Thoracic aorta (tissue), 2 donors: ENCODE data around the gene GATAD2A. TPM values are rescaled to one million over a fixed set of nuclear protein-coding genes. Genes with fewer than 3 reads are reported as not detected.

ENCODE experiments used
- ATAC-seq: fragments of 150-250 bp; one replicate; pipeline ENCODE4 v1.8.0; 2017; ENCODE audit warnings: low read depth; ENCODE audit not compliant: insufficient number of reproducible peaks, low FRiP score
- DNase-seq: peaks from one replicate; pipeline ENCODE4 v3.0.0-alpha.2; 2020; ENCODE audit warnings: low spot score
- H3K27ac ChIP-seq, 2 donors: fragments of 200-600 bp; sonication (generic); 1 replicate in 1 of 2; 2 replicates in 1 of 2; pipeline ENCODE4 v1.5.1; 2016; ENCODE audit warnings: mild to moderate bottlenecking in 2 of 2, moderate library complexity in 2 of 2
- H3K27me3 ChIP-seq: fragments of 200-600 bp; sonication (generic); replicated peaks from 2 replicates; pipeline ENCODE4 v1.6.0; 2016; ENCODE audit warnings: mild to moderate bottlenecking; ENCODE audit not compliant: insufficient read depth
- H3K36me3 ChIP-seq: fragments of 200-600 bp; sonication (generic); one replicate; pipeline ENCODE4 v1.5.1; 2016
- H3K4me1 ChIP-seq, 2 donors: fragments of 200-600 bp; sonication (generic); 1 replicate in 1 of 2; 2 replicates in 1 of 2; pipeline versions ENCODE4 v1.5.1 to v1.6.0; 2016; ENCODE audit warnings: low read depth in 2 of 2, mild to moderate bottlenecking in 1 of 2; ENCODE audit not compliant: control insufficient read depth in 1 of 2
- H3K4me3 ChIP-seq: fragments of 200-600 bp; sonication (generic); 2 replicates; pipeline ENCODE4 v1.5.1; 2016; ENCODE audit warnings: mild to moderate bottlenecking
- H3K9me3 ChIP-seq: fragments of 200-600 bp; sonication (generic); 2 replicates; pipeline ENCODE4 v1.5.1; 2016
- CTCF ChIP-seq: fragments of 200-600 bp; sonication (generic); IDR thresholded peaks from one replicate; pipeline ENCODE4 v1.5.1; 2019; ENCODE audit warnings: antibody characterized with exemption
- total RNA-seq, 2 donors: library from RNA; depleted of rRNA; stranded (reverse); fragments of >200 nt; gene quantifications; one replicate each; pipeline versions ENCODE4 v1.1.0 to v1.2.3, GENCODE V29; 2016

GATAD2A gene
- total RNA-seq, 2 donors from 2014 or later = 55.9 to 79.1 TPM

DNA sequence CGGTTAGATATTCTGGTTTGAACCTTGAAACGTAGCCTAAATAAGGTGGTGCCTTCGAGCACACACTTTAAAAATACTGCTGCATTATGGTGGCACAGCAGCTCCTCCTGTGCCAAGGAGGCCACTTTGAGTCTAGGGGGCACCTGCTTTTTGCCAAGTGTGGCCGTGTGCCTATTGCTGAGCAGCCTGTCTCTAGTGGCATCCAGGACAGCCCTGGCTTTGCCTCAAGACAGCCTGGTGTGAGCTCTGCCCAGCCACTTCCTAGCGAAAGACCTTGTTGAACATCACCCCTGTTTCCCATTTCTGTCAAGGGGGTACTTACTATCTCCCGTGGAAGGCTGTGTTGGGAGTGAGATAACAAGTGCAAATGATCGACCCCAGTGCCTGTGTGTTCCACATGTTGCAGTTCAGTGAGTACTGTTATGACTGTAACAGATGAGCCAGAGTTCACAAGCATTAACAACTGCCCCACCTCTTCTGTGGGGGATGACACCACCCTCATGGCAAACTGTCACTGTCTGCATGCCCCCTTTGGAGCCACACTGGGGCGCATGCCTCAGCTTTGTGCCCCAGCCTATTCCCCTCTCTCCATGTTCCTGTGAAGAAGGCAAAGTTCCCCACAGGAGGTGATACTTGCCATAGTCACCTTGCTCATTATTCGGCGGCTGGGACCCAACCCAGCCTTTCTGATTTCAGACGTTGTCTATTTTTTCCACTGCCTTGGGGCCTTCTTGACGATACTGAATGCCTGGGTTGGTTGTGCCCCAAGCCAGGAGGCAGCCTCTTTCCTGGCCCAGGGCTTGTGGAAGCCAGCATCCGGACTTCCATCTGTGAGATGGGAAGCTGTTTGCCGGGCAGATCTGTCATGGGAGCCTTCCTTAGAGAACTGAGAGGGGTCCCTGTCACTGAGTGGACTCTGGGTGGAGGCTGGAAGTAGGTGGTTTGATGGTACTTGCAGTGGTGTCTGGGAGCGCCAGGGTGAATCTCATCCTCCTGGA is 5.4 kb downstream of the GATAD2A start:
- no peak for ATAC-seq
- TF ChIP-seq CTCF = no peak
- no peak for DNase-seq

DNA sequence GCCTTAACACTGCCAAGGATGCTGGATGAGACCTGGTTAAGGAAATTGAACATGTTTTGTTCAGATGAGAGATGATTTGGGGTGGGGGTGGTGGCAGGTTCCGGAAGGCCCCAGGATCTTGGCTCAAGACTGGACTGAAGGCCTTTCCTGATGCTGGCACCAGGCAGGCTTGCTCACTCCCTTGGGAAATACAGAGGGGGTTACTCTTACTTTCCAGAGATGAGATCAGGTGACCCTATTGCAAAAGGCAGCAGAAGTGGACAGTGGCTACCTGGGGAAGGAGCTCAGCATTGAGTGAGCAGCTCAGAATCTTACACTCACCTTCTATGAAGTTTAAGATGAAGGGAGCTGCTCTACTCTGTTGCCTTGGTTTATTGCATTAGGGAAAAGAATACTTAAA is 10.8 kb downstream of the GATAD2A start:
- Histone ChIP-seq H3K27me3 (no peaks in the 10 kb centered on the region), H3K4me1 (peaks cover 2 to 21% of the 10 kb centered on the region in 2 donors), H3K36me3 (no peaks in the 10 kb centered on the region), H3K9me3 (no peaks in the 10 kb centered on the region), H3K27ac (no peak overlapping the region), H3K4me3 (no peak overlapping the region)
- ATAC-seq = peak; percentile 2
- DNase-seq = no peak
- TF ChIP-seq CTCF = no peak

More for the DNA sequence above, 5.4 kb downstream of the GATAD2A start:
- H3K4me3 ChIP-seq = no peak overlapping the region
- no peak overlapping the region for H3K27ac ChIP-seq
- peaks cover 17 to 43% of the 10 kb centered on the region in 2 donors for H3K4me1 ChIP-seq
- H3K27me3 ChIP-seq = no peaks in the 10 kb centered on the region
- no peaks in the 10 kb centered on the region for H3K36me3 ChIP-seq
- no peaks in the 10 kb centered on the region for H3K9me3 ChIP-seq

DNA sequence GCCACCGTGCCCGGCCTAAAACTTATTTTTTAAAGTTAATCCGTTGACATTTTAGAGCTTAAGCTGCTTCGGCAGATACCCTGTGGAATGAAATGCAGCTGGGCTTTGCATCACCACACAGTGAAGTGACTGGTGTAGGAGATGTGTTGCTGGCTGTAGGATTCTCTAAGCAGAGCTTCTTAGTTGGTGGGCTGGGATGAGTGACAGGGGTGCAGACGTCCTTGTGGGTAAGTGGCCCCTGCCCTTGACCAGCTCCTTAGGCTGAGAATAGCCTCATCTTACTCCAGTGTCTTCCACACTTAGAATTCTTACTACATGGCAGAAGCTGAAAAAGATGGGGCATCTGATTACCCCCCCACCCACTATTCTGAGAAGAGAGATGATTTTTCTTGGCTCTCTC is 11.6 kb downstream of the GATAD2A start:
- ATAC-seq = no peak
- Histone ChIP-seq H3K27ac (no peak overlapping the region), H3K27me3 (no peaks in the 10 kb centered on the region), H3K9me3 (no peaks in the 10 kb centered on the region), H3K36me3 (no peaks in the 10 kb centered on the region), H3K4me3 (no peak overlapping the region), H3K4me1 (peaks cover 2 to 25% of the 10 kb centered on the region in 2 donors)
- TF ChIP-seq CTCF = no peak
- DNase-seq = no peak

DNA sequence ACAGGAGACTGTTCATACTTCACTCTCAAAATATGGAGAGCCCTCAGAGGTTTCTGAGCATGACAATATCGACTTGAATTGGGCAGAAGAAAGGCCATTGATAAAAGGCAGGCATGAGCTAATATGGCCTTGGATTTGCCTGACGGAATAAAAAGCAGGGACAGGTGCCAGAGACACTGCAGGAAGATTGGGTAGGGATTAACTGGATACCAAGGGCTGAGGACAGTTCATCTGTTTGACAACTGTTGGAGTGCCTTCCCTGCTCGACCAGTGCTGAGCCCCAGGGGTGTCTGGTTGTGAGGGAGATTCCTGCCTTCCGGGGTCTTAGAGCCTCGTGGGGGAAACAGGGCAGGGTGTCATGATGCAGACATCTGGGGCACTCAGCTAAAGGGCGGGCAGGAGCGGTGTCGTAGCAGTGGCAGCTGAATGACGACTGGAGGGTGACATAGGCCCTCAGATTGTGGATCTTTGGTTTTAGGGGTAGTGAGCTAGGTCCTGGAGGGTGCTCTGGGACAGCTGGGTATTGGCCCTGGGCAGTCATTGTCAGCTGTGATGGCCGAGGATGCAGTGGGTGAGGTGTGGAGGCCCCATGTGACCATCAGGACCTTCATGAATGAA is 12.3 kb downstream of the GATAD2A start:
- ATAC-seq = no peak
- TF ChIP-seq CTCF = no peak
- no peak overlapping the region for H3K4me3 ChIP-seq
- no peaks in the 10 kb centered on the region for H3K36me3 ChIP-seq
- no peak overlapping the region for H3K27ac ChIP-seq
- no peaks in the 10 kb centered on the region for H3K9me3 ChIP-seq
- peaks cover 2 to 30% of the 10 kb centered on the region in 2 donors for H3K4me1 ChIP-seq
- no peak for DNase-seq
- H3K27me3 ChIP-seq = no peaks in the 10 kb centered on the region

- Histone ChIP-seq H3K27ac (no peak overlapping the region), H3K4me1 (peaks cover 8 to 40% of the 10 kb centered on the region in 2 donors), H3K9me3 (no peaks in the 10 kb centered on the region), H3K4me3 (no peak overlapping the region), H3K36me3 (no peaks in the 10 kb centered on the region), H3K27me3 (no peaks in the 10 kb centered on the region)
- no peak for DNase-seq
- TF ChIP-seq CTCF = no peak
- ATAC-seq = no peak
Measured at GRCh38 chr19:19418555-19419260, 13.2 kb downstream of the GATAD2A start.
